GM19351 (cell line): ENCODE data around the gene ZNF557.
A peak's percentile ranks its signal among the peaks of the same experiment; 100 is the strongest.

Experiments used
- ATAC-seq: cut with Tn5 transposase; IDR thresholded peaks from one replicate; pipeline ENCODE4 v1.9.1; 2021; ENCODE audit warnings: mild to moderate bottlenecking, moderate library complexity; ENCODE audit not compliant: unreplicated experiment

Gene ZNF557

DNA sequence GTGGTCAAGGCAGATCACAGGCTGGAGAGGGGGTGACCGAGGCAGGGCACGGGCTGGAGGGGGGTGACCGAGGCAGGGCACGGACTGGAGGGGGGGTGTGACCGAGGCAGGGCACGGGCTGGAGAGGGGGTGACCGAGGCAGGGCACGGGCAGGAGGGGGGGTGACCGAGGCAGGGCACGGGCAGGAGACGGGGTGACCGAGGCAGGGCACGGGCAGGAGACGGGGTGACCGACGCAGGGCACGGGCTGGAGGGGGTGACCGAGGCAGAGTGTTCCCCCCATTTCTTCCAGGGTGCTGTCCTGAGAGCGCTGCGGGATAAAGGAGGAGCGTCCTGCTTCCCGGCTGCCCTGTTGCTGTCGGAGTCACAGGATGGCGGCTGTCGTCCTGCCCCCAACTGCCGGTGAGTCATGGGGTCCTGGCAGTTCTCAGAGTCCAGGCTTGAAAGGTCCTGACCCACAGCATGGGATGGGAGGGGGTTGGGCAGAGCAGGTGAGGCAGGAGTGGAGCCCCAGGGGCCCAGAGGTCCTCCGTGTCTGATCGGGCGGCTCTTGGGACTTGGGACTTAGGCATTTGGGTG is 5.3 kb downstream of the ZNF557 start:
- no peak for ATAC-seq

DNA sequence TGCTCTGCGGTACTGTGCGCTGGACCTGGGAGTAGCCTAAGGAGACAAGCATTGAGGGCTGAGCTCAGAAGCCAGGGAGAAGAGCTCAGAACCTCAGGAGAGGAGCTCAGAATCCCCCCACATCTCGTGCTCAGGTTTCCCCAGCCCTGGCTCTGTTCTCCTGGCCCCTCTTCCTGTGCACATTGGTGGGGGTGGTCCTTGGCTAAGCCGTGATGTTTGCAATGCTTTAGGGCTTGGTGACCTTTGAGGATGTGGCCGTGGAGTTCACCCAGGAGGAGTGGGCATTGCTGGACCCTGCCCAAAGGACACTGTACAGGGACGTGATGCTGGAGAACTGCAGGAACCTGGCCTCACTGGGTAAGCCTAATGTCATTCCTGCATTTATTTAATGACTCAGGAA is 6.6 kb downstream of the ZNF557 start:
- ATAC-seq, result no peak

DNA sequence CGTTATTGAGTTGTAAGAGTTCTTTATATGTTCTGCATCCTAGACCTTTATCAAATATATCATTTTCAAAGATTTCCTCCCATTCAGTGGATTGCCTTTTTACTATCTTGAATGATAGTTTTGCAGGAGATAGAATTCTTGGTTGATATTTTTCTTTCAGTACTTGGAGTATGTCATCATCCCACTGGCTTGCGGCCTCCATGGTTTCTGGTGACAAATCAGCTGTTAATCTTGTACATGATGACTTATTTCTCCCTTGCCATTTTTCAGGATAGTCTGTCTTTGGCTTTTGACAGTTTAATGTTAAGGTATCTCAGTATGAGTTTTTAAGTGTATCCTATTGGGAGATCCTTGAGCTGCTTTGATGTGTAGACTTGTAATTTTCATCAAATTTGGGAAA is 8.5 kb downstream of the ZNF557 start:
- no peak for ATAC-seq

DNA sequence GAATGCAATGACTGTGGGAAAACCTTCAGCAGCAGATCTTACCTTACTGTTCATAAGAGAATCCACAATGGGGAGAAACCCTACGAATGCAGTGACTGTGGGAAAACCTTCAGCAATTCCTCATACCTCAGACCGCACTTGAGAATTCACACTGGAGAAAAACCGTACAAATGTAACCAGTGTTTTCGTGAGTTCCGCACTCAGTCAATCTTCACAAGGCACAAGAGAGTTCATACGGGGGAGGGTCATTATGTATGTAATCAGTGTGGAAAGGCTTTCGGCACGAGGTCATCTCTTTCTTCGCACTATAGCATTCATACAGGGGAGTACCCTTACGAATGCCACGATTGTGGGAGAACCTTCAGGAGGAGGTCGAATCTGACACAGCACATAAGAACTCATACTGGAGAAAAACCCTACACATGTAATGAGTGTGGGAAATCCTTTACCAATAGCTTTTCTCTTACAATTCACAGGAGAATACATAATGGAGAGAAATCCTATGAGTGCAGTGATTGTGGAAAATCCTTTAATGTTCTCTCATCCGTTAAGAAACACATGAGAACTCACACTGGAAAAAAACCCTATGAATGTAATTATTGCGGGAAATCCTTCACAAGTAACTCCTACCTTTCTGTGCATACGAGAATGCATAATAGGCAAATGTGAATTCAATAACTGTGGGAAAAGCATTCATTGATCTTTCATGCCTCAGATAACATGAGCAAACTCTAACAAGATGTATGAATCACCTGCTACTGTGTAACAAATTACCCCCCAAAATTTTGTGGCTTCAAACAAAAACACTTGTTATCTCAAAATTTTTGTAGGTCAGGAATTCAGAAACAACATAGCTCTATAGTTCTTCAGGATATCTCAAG is 13.8 kb downstream of the ZNF557 start:
- ATAC-seq, result no peak

DNA sequence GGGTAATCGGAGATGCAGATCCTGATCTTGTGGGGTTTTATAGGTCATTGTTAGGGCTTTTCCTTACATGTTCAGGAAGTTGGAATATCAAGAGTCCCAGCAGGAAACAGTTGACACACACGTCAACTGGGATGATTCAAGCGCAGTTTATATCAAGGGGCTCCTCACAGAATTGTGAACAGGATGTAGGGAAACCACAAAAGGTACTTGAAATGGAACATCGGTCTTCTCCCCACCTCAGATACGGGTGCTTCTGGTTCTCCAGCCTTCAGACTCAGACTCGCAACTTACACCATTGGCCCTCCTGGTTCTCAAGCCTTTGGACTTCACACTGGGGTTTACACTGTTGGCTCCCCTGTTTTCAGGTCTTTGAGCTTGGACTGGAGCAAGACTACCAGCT is 19.5 kb downstream of the ZNF557 start:
- no peak for ATAC-seq

- ATAC-seq, result no peak
These were observed 28.6 kb downstream of the ZNF557 start for GRCh38 chr19:7098096-7098495.

DNA sequence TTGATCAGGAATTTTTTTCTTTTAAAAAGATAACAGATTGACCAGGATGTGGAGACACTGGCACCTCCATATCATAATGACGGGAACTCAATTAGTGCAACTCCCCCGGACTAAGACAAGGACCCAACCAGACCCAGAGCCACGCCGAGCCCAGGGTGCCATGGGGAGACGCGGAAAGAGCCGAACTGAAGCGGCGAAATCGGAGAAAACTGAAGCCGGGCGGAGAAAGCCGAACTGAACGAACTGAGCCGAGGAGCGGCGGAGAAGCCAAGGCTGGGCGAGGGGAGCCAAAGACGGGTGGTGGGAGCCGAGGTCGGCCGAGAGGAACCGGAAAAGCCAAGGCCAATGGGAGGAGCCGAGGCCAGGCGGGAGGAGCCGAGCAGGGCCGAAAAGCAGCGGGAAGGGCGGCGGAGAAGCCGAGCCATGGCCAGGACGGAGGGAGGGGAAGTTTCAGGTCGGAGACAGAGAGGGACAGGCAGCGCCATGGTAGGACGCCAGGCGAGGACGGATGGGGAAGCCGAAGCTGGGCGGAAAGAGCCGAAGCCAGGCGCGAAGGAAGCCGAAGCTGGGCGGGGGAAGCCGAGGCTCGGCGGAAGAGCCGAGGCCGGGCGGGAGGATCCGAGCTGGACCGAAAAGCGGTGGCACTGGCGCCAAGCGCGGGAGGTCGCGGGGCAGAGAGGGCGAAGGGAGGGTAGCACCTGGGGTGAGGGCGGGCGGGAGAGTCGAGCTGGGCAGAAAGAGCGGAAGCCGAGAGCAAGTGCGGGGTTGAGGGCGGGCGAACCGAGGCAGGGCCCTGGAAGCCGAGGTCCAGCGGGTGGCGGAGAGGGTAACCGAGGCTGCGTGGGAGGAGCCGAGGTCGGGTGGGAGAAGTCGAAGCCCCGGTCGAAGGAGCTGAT is 29.4 kb downstream of the ZNF557 start:
- peak; percentile 83 for ATAC-seq

GRCh38 chr19:7099597-7099921 is 30.1 kb downstream of the ZNF557 start:
- ATAC-seq, result no peak

GRCh38 chr19:7101498-7102253 is 32.2 kb downstream of the ZNF557 start:
- ATAC-seq, result no peak

DNA sequence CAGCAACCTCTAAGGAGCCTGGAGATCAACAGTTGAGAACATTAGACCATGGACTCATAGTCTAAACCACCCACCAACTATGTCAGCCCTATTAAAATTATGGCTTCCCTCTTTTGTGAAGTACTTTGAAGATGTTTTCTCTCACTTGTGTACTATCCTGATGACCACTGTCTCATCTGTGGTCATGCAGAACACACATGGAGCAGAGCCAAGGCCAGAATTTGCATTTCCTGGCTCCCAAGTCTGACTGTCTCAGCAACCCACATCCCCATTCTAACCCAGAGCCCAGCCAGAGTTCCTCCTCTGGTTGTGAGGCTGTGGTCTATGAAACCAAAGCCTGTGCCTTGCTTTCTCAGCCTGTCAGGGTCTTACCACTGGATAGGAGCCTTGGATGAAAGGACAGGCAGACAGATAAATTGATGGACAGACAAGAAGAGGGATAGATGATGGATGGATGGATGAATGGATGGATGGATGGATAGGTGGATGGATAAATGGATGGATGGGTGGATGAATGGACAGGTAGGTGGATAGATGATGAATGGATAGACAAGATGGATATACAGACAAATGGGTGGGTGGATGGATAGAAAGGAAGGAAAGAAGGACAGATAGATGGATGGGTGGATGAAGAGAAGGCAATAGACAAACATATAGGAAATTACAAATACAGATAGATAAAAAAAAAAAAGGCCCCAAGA is 35.4 kb downstream of the ZNF557 start:
- ATAC-seq, result no peak

DNA sequence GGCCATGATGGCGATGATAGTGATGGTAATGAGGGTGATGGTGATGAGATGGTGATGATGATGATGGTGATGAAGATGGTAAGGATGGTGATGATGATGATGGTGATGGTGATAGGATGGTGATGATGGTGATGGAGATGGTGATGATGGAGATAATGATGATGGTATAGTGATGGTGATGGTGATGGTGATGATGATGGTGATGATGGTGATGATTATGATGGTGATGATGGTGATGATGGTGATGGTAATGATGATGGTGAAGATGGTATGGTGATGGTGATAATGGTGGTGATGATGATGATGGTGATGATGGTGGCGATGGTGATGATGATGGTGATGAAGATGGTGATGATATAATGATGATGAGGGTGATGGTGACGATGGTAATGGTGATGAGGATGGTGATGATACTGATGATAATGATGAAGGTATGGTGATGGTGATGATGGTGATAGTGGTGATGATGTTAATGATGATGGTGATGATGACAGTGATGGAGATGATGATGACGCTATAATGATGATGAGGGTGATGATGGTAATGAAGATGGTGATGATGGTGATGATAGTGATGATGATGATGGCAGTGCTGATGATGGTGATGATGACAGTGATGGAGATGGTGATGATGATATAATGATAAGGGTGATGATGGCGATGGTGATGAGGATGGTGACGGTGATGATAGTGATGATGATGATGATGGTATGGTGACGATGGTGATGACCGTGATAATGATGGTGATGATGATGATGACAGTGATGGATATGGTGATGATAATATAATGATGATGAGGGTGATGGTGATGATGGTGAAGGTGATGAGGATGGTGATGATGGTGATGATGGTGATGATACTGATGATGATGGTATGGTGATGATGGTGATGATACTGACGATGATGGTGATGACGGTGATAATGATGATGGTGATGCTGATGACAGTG is 37.5 kb downstream of the ZNF557 start:
- no peak for ATAC-seq

- ATAC-seq, result no peak
These were observed 40.3 kb downstream of the ZNF557 start for GRCh38 chr19:7109678-7110289.

DNA sequence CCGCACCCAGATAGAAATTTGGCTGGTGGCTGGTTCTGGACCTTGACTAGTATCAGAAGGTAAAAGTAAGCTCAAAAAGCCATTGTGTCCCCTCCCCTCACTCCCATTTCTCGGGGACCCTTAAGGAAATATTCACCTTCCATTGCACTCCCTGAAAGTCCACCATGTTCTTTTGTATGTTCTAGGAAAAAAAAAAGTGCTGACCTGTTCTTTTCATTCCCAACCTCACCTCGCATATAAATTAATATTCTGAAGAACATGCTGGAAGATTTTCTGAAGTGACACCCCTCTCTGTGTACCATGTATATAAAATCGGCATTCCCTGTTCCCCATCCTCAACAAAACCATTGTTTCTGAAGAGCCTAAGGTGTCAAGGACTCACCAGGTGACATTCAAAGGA is 43.2 kb downstream of the ZNF557 start:
- ATAC-seq, result no peak

DNA sequence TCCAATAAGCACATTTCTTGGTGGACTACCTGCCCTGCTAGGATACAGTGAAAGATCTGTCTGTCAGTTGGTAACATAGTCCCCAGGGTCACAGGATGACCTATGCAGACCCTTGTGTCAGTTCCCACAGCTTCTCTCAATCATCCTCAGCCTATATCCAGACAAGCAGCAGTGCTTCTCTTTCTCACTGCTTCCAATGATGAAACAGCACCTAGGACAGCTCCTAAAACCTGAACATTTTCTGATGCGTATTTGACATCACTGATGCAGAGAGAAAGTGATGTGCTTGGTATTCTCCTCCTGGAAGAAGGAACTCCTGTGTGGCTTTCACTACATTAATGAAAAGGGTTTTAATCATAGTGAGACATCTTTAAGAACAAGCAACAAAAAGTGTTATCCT is 43.7 kb downstream of the ZNF557 start:
- no peak for ATAC-seq

DNA sequence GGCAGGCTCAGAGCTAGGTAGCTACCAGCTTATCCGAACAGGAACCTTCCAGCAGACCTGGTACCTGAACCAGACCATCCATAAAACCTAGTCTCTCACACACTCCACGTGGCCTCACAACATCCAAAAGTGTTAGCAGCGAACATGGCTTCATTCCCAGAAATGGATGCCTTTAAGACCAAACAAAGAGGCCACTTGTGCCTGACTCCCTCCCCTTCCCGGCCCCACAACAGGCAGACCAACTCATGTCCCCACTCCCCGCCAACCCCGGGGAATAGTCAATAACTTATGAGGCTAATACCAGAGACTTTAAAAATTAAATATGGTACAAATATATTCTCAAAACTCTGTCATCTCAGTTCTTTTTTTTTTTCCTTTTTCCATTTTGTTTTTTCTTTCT is 46.2 kb downstream of the ZNF557 start:
- no peak for ATAC-seq

DNA sequence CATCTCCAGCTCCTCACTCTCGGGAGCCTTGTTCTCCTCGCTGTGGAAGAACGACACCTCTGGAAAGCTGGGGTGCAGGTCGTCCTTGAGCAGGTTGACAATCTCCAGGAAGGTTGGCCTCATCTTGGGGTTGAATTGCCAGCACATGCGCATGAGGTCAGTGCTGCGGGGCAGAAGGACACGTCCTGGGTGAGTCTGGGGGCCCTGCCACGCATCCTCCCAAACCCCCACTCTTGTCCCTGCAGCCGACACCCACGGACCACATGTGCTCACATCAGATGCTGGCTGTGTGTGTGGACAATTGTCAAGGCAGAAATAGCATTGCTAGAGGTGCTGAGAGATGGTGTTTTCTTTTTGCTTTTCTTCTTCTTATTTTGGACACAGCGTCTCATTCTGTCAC is 47.7 kb downstream of the ZNF557 start:
- no peak for ATAC-seq

GRCh38 chr19:7119582-7119981 is 50.1 kb downstream of the ZNF557 start:
- ATAC-seq, result no peak

- no peak for ATAC-seq
These were observed 51.0 kb downstream of the ZNF557 start for GRCh38 chr19:7120499-7120898.

- ATAC-seq, result no peak
These were observed 53.2 kb downstream of the ZNF557 start for GRCh38 chr19:7122701-7123100.
